GM23338 (cell line): Measurements from ENCODE around the gene FBXL17. TPM values are rescaled to one million over a fixed set of nuclear protein-coding genes. Genes with fewer than 3 reads are reported as not detected.

Experiments used
- ATAC-seq: fragments of 200-7000 bp; cut with Tn5 transposase; 3 replicates; pipeline ENCODE4 v1.9.1; 2020
- DNase-seq: peaks from one replicate; pipeline ENCODE4 v3.0.0-alpha.2; 2015; ENCODE audit warnings: low spot score
- H2AFZ ChIP-seq: fragments of 200-600 bp; sonication (generic); 2 replicates; pipeline ENCODE4 v1.8.0; 2016; ENCODE audit warnings: antibody characterized with exemption, mild to moderate bottlenecking, moderate library complexity
- H3F3A ChIP-seq: fragments of 200-600 bp; sonication (generic); replicated peaks from 2 replicates; pipeline ENCODE4 v1.8.0; 2017; ENCODE audit warnings: antibody characterized with exemption, mixed run types, low read depth
- H3K27ac ChIP-seq: fragments of 200-600 bp; sonication (generic); 2 replicates; pipeline ENCODE4 v1.6.1; 2016; ENCODE audit warnings: low read depth
- H3K27me3 ChIP-seq: fragments of 200-600 bp; sonication (generic); 2 replicates; pipeline ENCODE4 v1.8.0; 2016; ENCODE audit warnings: mild to moderate bottlenecking, mixed run types, moderate library complexity; ENCODE audit not compliant: insufficient read depth
- H3K36me3 ChIP-seq: fragments of 200-600 bp; sonication (generic); 2 replicates; pipeline ENCODE4 v1.8.0; 2016; ENCODE audit warnings: mild to moderate bottlenecking; ENCODE audit not compliant: insufficient read depth
- H3K4me1 ChIP-seq: fragments of 200-600 bp; sonication (generic); 2 replicates; pipeline ENCODE4 v1.8.0; 2016; ENCODE audit warnings: mild to moderate bottlenecking, moderate library complexity; ENCODE audit not compliant: insufficient read depth
- H3K4me2 ChIP-seq: fragments of 200-600 bp; sonication (generic); 2 replicates; pipeline ENCODE4 v1.7.1; 2017; ENCODE audit warnings: mixed run types
- H3K4me3 ChIP-seq: fragments of 200-600 bp; sonication (generic); 2 replicates; pipeline ENCODE4 v1.6.1; 2016; ENCODE audit warnings: mixed run types
- H3K79me2 ChIP-seq: fragments of 200-600 bp; sonication (generic); replicated peaks from 2 replicates; pipeline ENCODE4 v1.8.0; 2017; ENCODE audit warnings: mild to moderate bottlenecking; ENCODE audit not compliant: insufficient read depth
- H3K9me2 ChIP-seq: fragments of 200-600 bp; sonication (generic); 2 replicates; pipeline ENCODE4 v1.8.0; 2017; ENCODE audit not compliant: insufficient read depth
- H4K20me1 ChIP-seq: fragments of 200-600 bp; sonication (generic); replicated peaks from 2 replicates; pipeline ENCODE4 v1.8.0; 2017; ENCODE audit warnings: mild to moderate bottlenecking; ENCODE audit not compliant: insufficient read depth
- H3K27ac Mint-ChIP-seq: 2 replicates; pipeline ENCODE4 v1.8.0; 2020; ENCODE audit warnings: inconsistent platforms, mild to moderate bottlenecking, moderate library complexity, mixed read lengths
- H3K27me3 Mint-ChIP-seq: 3 replicates; pipeline ENCODE4 v1.8.0; 2022; ENCODE audit warnings: low read depth, mild to moderate bottlenecking, moderate library complexity, mixed read lengths, inconsistent platforms; ENCODE audit not compliant: insufficient read depth, poor library complexity
- H3K36me3 Mint-ChIP-seq: 3 replicates; pipeline ENCODE4 v1.8.0; 2021; ENCODE audit warnings: low read depth, mild to moderate bottlenecking, inconsistent platforms, moderate library complexity, mixed read lengths
- H3K4me1 Mint-ChIP-seq: 3 replicates; pipeline ENCODE4 v1.8.0; 2020; ENCODE audit warnings: mild to moderate bottlenecking, inconsistent platforms, mixed read lengths
- H3K4me3 Mint-ChIP-seq: 3 replicates; pipeline ENCODE4 v1.8.0; 2021; ENCODE audit warnings: moderate library complexity, mild to moderate bottlenecking, inconsistent platforms, mixed read lengths
- H3K9me3 Mint-ChIP-seq: 3 replicates; pipeline ENCODE4 v1.8.0; 2020; ENCODE audit warnings: moderate library complexity, mild to moderate bottlenecking, inconsistent platforms, mixed read lengths
- CREB1 ChIP-seq: fragments of 250-450 bp; sonication (Bioruptor Pico); IDR thresholded peaks from 2 replicates; pipeline ENCODE4 v1.5.0; 2020; ENCODE audit warnings: low read depth, mild to moderate bottlenecking, moderate library complexity
- EZH2 ChIP-seq: fragments of 200-600 bp; sonication (generic); IDR thresholded peaks from one replicate; pipeline ENCODE4 v1.8.0; 2017; ENCODE audit warnings: antibody characterized with exemption, mild to moderate bottlenecking, low read depth; ENCODE audit not compliant: unreplicated experiment
- EZH2phosphoT487 ChIP-seq: fragments of 200-600 bp; sonication (generic); IDR thresholded peaks from one replicate; pipeline ENCODE4 v1.8.1; 2018; ENCODE audit warnings: antibody characterized with exemption; ENCODE audit not compliant: unreplicated experiment
- JUNB ChIP-seq: IDR thresholded peaks from one replicate; pipeline ENCODE4 v1.6.1; 2016; ENCODE audit warnings: antibody characterized with exemption; ENCODE audit not compliant: unreplicated experiment
- NANOG ChIP-seq: IDR thresholded peaks from 2 replicates; pipeline ENCODE4 v1.6.1; 2016; ENCODE audit warnings: antibody characterized with exemption, borderline replicate concordance
- POLR2AphosphoS5 ChIP-seq: IDR thresholded peaks from 2 replicates; pipeline ENCODE4 v1.6.1; 2016; ENCODE audit warnings: antibody characterized with exemption, low read depth
- STAT1 ChIP-seq: IDR thresholded peaks from one replicate; pipeline ENCODE4 v1.6.1; 2016; ENCODE audit warnings: antibody characterized with exemption; ENCODE audit not compliant: unreplicated experiment
- ZNF114 ChIP-seq: fragments of 250-450 bp; sonication (Bioruptor Pico); IDR thresholded peaks from 2 replicates; pipeline ENCODE4 v1.5.0; 2020; ENCODE audit warnings: mild to moderate bottlenecking, moderate library complexity
- ZNF331 ChIP-seq: fragments of 250-450 bp; sonication (Bioruptor Pico); IDR thresholded peaks from 2 replicates; pipeline ENCODE4 v1.5.0; 2020; ENCODE audit warnings: low read depth, mild to moderate bottlenecking, moderate library complexity
- polyA plus RNA-seq: library from polyadenylated mRNA; unstranded; fragments of >200 nt; fragmentation: Nextera tagmentation; extraction: Ambion mirVana; gene quantifications from 2 replicates; pipeline ENCODE4 v1.2.1, GENCODE V29; 2016
- total RNA-seq: library from RNA; depleted of rRNA; stranded (reverse); fragments of >200 nt; shearing (Covaris generic); gene quantifications from 2 replicates; pipeline ENCODE4 v1.2.3, GENCODE V29; 2014
- TF ChIP-seq, protein P1 (sequence below): IDR thresholded peaks from one replicate; pipeline ENCODE4 v1.6.1; 2018; ENCODE audit warnings: antibody characterized with exemption; ENCODE audit not compliant: unreplicated experiment
- TF ChIP-seq, protein P2 (sequence below): fragments of 250-450 bp; sonication (Bioruptor Pico); IDR thresholded peaks from 2 replicates; pipeline ENCODE4 v1.5.0; 2020; ENCODE audit warnings: mild to moderate bottlenecking, moderate library complexity
- TF ChIP-seq, protein P3 (sequence below): IDR thresholded peaks from 2 replicates; pipeline ENCODE4 v1.6.1; 2016; ENCODE audit warnings: antibody characterized with exemption
- TF ChIP-seq, protein P4 (sequence below), 2 experiments: fragments of 200-600 bp in 1 of 2; sonication (generic) in 1 of 2; conservative IDR thresholded peaks; 2 replicates each; pipeline versions ENCODE4 v1.5.1 to v1.6.1; 2016 to 2017; ENCODE audit warnings: antibody characterized with exemption in 2 of 2, low read depth in 2 of 2, mild to moderate bottlenecking in 2 of 2, moderate library complexity in 1 of 2

FBXL17 gene
- total and polyA plus RNA-seq, 2 experiments from 2014 or later: 2.0 to 2.7 TPM

DNA sequence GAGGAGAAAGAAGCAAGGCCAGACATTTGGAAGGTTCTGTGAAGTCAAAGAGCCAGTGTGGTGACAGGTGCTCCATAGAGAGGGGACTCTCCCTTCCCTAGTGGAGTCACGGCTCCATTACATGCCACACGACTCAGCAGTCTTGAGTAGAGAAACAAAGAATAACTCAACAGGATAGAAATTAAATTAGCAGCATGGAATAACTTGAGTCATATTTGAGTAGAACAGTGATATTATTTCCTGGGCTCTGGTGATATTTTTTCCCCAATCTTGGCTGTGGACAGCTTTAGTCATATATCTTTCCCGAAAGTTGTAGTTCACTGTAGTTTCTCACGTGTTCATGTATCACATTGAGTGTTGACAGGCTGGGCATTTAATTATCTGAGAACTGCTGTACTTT lies 561.5 kb downstream of the FBXL17 start:
- H3K4me1 Mint-ChIP-seq: peaks cover 20% of the 10 kb centered on the region
- Histone ChIP-seq H3K79me2 (no peaks in the 10 kb centered on the region), H3K4me2 (no peak overlapping the region), H4K20me1 (no peaks in the 10 kb centered on the region), H3K27me3 (no peaks in the 10 kb centered on the region), H2AFZ (no peak overlapping the region), H3K4me1 (peaks cover 10% of the 10 kb centered on the region), H3F3A (no peaks in the 10 kb centered on the region), H3K36me3 (no peaks in the 10 kb centered on the region), H3K27ac (no peak overlapping the region), H3K9me2 (peaks cover 16% of the 10 kb centered on the region), H3K4me3 (no peak overlapping the region)
- H3K27ac Mint-ChIP-seq: no peak overlapping the region
- H3K27me3 Mint-ChIP-seq: peaks cover 4% of the 10 kb centered on the region
- H3K4me3 Mint-ChIP-seq: no peak overlapping the region
- TF ChIP-seq EZH2 (no peak), JUNB (no peak), NANOG (no peak), POLR2AphosphoS5 (no peak), EZH2phosphoT487 (no peak), ZNF331 (CRISPR knock-in tag) (no peak), STAT1 (no peak), ZNF114 (CRISPR knock-in tag) (no peak), CREB1 (CRISPR knock-in tag) (no peak)
- TF ChIP-seq, protein P1, sequence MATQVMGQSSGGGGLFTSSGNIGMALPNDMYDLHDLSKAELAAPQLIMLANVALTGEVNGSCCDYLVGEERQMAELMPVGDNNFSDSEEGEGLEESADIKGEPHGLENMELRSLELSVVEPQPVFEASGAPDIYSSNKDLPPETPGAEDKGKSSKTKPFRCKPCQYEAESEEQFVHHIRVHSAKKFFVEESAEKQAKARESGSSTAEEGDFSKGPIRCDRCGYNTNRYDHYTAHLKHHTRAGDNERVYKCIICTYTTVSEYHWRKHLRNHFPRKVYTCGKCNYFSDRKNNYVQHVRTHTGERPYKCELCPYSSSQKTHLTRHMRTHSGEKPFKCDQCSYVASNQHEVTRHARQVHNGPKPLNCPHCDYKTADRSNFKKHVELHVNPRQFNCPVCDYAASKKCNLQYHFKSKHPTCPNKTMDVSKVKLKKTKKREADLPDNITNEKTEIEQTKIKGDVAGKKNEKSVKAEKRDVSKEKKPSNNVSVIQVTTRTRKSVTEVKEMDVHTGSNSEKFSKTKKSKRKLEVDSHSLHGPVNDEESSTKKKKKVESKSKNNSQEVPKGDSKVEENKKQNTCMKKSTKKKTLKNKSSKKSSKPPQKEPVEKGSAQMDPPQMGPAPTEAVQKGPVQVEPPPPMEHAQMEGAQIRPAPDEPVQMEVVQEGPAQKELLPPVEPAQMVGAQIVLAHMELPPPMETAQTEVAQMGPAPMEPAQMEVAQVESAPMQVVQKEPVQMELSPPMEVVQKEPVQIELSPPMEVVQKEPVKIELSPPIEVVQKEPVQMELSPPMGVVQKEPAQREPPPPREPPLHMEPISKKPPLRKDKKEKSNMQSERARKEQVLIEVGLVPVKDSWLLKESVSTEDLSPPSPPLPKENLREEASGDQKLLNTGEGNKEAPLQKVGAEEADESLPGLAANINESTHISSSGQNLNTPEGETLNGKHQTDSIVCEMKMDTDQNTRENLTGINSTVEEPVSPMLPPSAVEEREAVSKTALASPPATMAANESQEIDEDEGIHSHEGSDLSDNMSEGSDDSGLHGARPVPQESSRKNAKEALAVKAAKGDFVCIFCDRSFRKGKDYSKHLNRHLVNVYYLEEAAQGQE: no peak
- TF ChIP-seq, protein P2, sequence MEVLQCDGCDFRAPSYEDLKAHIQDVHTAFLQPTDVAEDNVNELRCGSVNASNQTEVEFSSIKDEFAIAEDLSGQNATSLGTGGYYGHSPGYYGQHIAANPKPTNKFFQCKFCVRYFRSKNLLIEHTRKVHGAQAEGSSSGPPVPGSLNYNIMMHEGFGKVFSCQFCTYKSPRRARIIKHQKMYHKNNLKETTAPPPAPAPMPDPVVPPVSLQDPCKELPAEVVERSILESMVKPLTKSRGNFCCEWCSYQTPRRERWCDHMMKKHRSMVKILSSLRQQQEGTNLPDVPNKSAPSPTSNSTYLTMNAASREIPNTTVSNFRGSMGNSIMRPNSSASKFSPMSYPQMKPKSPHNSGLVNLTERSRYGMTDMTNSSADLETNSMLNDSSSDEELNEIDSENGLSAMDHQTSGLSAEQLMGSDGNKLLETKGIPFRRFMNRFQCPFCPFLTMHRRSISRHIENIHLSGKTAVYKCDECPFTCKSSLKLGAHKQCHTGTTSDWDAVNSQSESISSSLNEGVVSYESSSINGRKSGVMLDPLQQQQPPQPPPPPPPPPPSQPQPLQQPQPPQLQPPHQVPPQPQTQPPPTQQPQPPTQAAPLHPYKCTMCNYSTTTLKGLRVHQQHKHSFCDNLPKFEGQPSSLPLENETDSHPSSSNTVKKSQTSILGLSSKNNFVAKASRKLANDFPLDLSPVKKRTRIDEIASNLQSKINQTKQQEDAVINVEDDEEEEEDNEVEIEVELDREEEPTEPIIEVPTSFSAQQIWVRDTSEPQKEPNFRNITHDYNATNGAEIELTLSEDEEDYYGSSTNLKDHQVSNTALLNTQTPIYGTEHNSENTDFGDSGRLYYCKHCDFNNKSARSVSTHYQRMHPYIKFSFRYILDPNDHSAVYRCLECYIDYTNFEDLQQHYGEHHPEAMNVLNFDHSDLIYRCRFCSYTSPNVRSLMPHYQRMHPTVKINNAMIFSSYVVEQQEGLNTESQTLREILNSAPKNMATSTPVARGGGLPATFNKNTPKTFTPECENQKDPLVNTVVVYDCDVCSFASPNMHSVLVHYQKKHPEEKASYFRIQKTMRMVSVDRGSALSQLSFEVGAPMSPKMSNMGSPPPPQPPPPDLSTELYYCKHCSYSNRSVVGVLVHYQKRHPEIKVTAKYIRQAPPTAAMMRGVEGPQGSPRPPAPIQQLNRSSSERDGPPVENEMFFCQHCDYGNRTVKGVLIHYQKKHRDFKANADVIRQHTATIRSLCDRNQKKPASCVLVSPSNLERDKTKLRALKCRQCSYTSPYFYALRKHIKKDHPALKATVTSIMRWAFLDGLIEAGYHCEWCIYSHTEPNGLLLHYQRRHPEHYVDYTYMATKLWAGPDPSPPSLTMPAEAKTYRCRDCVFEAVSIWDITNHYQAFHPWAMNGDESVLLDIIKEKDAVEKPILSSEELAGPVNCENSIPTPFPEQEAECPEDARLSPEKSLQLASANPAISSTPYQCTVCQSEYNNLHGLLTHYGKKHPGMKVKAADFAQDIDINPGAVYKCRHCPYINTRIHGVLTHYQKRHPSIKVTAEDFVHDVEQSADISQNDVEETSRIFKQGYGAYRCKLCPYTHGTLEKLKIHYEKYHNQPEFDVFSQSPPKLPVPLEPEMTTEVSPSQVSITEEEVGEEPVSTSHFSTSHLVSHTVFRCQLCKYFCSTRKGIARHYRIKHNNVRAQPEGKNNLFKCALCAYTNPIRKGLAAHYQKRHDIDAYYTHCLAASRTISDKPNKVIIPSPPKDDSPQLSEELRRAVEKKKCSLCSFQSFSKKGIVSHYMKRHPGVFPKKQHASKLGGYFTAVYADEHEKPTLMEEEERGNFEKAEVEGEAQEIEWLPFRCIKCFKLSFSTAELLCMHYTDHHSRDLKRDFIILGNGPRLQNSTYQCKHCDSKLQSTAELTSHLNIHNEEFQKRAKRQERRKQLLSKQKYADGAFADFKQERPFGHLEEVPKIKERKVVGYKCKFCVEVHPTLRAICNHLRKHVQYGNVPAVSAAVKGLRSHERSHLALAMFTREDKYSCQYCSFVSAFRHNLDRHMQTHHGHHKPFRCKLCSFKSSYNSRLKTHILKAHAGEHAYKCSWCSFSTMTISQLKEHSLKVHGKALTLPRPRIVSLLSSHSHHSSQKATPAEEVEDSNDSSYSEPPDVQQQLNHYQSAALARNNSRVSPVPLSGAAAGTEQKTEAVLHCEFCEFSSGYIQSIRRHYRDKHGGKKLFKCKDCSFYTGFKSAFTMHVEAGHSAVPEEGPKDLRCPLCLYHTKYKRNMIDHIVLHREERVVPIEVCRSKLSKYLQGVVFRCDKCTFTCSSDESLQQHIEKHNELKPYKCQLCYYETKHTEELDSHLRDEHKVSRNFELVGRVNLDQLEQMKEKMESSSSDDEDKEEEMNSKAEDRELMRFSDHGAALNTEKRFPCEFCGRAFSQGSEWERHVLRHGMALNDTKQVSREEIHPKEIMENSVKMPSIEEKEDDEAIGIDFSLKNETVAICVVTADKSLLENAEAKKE: no peak
- TF ChIP-seq, protein P3, sequence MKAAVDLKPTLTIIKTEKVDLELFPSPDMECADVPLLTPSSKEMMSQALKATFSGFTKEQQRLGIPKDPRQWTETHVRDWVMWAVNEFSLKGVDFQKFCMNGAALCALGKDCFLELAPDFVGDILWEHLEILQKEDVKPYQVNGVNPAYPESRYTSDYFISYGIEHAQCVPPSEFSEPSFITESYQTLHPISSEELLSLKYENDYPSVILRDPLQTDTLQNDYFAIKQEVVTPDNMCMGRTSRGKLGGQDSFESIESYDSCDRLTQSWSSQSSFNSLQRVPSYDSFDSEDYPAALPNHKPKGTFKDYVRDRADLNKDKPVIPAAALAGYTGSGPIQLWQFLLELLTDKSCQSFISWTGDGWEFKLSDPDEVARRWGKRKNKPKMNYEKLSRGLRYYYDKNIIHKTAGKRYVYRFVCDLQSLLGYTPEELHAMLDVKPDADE: no peak
- TF ChIP-seq, protein P4, sequence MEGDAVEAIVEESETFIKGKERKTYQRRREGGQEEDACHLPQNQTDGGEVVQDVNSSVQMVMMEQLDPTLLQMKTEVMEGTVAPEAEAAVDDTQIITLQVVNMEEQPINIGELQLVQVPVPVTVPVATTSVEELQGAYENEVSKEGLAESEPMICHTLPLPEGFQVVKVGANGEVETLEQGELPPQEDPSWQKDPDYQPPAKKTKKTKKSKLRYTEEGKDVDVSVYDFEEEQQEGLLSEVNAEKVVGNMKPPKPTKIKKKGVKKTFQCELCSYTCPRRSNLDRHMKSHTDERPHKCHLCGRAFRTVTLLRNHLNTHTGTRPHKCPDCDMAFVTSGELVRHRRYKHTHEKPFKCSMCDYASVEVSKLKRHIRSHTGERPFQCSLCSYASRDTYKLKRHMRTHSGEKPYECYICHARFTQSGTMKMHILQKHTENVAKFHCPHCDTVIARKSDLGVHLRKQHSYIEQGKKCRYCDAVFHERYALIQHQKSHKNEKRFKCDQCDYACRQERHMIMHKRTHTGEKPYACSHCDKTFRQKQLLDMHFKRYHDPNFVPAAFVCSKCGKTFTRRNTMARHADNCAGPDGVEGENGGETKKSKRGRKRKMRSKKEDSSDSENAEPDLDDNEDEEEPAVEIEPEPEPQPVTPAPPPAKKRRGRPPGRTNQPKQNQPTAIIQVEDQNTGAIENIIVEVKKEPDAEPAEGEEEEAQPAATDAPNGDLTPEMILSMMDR (conservative IDR thresholded peaks at IDR 0.05; ENCODE audit: low read depth in 2 of 2): no peak
- no peak for DNase-seq
- ATAC-seq: no peak
- H3K9me3 Mint-ChIP-seq: peaks cover 10% of the 10 kb centered on the region
- peaks cover 12% of the 10 kb centered on the region for H3K36me3 Mint-ChIP-seq
